ENCODE measurements around the gene CACNA2D4.

The CACNA2D4 gene

GRCh38 chr12:1794440-1795090 is 123.9 kb downstream of the CACNA2D4 start:
- Histone ChIP-seq H3K9me3 (no peaks in the 10 kb centered on the region), H3K36me3 (no peaks in the 10 kb centered on the region), H3K27me3 (no peaks in the 10 kb centered on the region), H3K4me3 (no peak overlapping the region), H3K4me1 (peaks cover 0 to 23% (median 16%) of the 10 kb centered on the region in 4 donors), H3K27ac (no peak overlapping the region)
- intact Hi-C loops (cut with DNase I; ENCODE audit: low total_unique reads): loop anchor here (2.0 to 10.0 kb wide), 3 partner anchors 142 to 480 kb away; no protein-coding TSS in a partner anchor
- no peak for DNase-seq
- TF ChIP-seq, protein P1, sequence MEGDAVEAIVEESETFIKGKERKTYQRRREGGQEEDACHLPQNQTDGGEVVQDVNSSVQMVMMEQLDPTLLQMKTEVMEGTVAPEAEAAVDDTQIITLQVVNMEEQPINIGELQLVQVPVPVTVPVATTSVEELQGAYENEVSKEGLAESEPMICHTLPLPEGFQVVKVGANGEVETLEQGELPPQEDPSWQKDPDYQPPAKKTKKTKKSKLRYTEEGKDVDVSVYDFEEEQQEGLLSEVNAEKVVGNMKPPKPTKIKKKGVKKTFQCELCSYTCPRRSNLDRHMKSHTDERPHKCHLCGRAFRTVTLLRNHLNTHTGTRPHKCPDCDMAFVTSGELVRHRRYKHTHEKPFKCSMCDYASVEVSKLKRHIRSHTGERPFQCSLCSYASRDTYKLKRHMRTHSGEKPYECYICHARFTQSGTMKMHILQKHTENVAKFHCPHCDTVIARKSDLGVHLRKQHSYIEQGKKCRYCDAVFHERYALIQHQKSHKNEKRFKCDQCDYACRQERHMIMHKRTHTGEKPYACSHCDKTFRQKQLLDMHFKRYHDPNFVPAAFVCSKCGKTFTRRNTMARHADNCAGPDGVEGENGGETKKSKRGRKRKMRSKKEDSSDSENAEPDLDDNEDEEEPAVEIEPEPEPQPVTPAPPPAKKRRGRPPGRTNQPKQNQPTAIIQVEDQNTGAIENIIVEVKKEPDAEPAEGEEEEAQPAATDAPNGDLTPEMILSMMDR (IDR thresholded peaks at IDR 0.05): no peak

- peaks cover 0 to 23% (median 16%) of the 10 kb centered on the region in 4 donors for H3K4me1 ChIP-seq
- TF ChIP-seq, protein P1 (IDR thresholded peaks at IDR 0.05): no peak
- DNase-seq: no peak
Measured at GRCh38 chr12:1793426-1794210, 124.8 kb downstream of the CACNA2D4 start.

GRCh38 chr12:1792406-1792805 is 126.0 kb downstream of the CACNA2D4 start:
- TF ChIP-seq, protein P1 (IDR thresholded peaks at IDR 0.05): no peak
- peaks cover 0 to 23% (median 16%) of the 10 kb centered on the region in 4 donors for H3K4me1 ChIP-seq
- no peak for DNase-seq

More at GRCh38 chr12:1793426-1794210, 124.8 kb downstream of the CACNA2D4 start:
- intact Hi-C loops (cut with DNase I; ENCODE audit: low total_unique reads): loop anchor here (2.0 to 10.0 kb wide), 3 partner anchors 141 to 481 kb away; no protein-coding TSS in a partner anchor
- Histone ChIP-seq H3K36me3 (no peaks in the 10 kb centered on the region), H3K27me3 (no peaks in the 10 kb centered on the region), H3K9me3 (no peaks in the 10 kb centered on the region), H3K4me3 (no peak overlapping the region), H3K27ac (no peak overlapping the region)

DNA sequence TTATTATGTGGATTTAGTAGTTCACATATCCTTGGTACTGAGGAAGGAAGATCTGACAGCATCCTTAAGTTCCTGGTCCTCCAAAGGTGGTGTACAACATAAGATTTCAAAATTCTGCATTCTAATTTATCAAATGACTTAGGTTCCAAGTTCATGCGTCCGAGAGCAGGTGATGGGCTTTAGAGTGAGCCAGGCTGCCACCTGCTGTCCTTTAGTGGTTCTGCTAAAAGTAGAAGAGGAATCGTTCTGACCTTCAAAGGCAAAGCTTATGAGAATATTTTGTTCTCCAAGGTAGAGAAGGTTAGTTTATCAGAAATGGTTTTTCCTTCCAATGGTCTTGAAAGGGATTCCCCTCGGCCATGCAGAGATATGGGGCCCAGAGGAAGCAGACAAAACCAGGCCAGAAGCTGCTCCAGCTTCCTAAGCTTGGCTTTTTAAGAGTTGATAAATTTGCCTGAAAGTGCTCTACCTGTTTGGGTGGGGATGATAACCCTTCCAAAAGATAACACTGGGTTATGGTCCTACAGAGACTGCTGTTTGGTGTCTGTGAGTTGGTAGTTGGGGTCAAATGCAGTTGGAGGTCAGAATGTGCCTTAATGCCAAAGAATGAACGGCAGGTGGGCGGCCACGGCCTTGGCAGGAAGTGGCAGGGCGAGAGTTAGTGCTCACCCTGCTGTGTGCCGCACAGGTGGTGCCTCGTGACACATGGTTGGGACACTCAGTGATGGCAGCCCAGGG is 127.2 kb downstream of the CACNA2D4 start:
- TF ChIP-seq, protein P1 (IDR thresholded peaks at IDR 0.05): peak; percentile 81 to 95
- intact Hi-C loops (cut with DNase I; ENCODE audit: low total_unique reads): loop anchor here (5.0 to 10.0 kb wide), 2 partner anchors 159 to 484 kb away; no protein-coding TSS in a partner anchor
- no peak overlapping the region for H3K4me3 ChIP-seq
- DNase-seq: peak; percentile 66 to 75
- no peaks in the 10 kb centered on the region for H3K9me3 ChIP-seq
- H3K4me1 ChIP-seq: peaks cover 0 to 14% (median 8%) of the 10 kb centered on the region in 4 donors
- no peak overlapping the region for H3K27ac ChIP-seq
- no peaks in the 10 kb centered on the region for H3K27me3 ChIP-seq
- H3K36me3 ChIP-seq: peaks cover 0 to 19% (median 11%) of the 10 kb centered on the region in 3 donors

More at GRCh38 chr12:1792406-1792805, 126.0 kb downstream of the CACNA2D4 start:
- no peaks in the 10 kb centered on the region for H3K9me3 ChIP-seq
- no peak overlapping the region for H3K27ac ChIP-seq
- no peaks in the 10 kb centered on the region for H3K27me3 ChIP-seq
- H3K36me3 ChIP-seq: peaks cover 0 to 7% (median 0%) of the 10 kb centered on the region in 3 donors
- intact Hi-C loops (cut with DNase I; ENCODE audit: low total_unique reads): loop anchor here (5.0 to 10.0 kb wide), 2 partner anchors 160 to 482 kb away; no protein-coding TSS in a partner anchor
- H3K4me3 ChIP-seq: no peak overlapping the region

GRCh38 chr12:1790444-1790843 is 128.0 kb downstream of the CACNA2D4 start:
- Histone ChIP-seq H3K27me3 (no peaks in the 10 kb centered on the region), H3K9me3 (no peaks in the 10 kb centered on the region), H3K4me3 (no peak overlapping the region), H3K4me1 (peaks cover 0 to 7% (median 4%) of the 10 kb centered on the region in 4 donors), H3K36me3 (peaks cover 0 to 27% (median 20%) of the 10 kb centered on the region in 3 donors), H3K27ac (no peak overlapping the region)
- intact Hi-C loops (cut with DNase I; ENCODE audit: low total_unique reads): loop anchor here (5.0 to 10.0 kb wide), 2 partner anchors 158 to 484 kb away; no protein-coding TSS in a partner anchor
- no peak for DNase-seq
- TF ChIP-seq, protein P1 (IDR thresholded peaks at IDR 0.05): no peak
